ENCODE data around the gene PALLD.

Gene PALLD

GRCh38 chr4:168734703-168735678, 238.1 kb downstream of the PALLD start:
- DNase-seq (ENCODE audit: low spot score), result no peak

DNA sequence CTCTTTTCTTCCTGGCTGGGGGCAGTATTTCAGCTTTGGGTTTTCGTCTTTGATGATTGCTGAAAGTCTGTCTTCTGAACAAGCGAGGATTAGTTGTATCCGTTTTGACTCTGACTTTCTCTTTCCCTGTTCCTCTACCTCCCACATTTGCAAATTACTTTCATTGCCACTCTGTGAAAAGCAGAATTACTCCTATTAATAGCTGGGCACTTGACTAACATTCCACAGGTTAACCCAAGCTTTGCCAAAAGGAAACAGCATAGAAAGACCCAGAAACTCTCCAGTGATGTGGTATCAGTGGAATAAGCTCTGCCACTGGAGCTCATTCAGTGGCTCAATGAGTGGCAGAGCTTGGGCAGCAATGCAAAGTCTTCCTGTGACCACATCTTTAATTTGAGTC, 238.9 kb downstream of the PALLD start:
- DNase-seq (ENCODE audit: low spot score), result no peak

GRCh38 chr4:168736860-168737805, 240.3 kb downstream of the PALLD start:
- DNase-seq (ENCODE audit: low spot score), result no peak

- no peak for DNase-seq (ENCODE audit: low spot score)
Observed at GRCh38 chr4:168737806-168738172, 240.9 kb downstream of the PALLD start.

GRCh38 chr4:168739886-168740285, 243.0 kb downstream of the PALLD start:
- DNase-seq (ENCODE audit: low spot score), result no peak

DNA sequence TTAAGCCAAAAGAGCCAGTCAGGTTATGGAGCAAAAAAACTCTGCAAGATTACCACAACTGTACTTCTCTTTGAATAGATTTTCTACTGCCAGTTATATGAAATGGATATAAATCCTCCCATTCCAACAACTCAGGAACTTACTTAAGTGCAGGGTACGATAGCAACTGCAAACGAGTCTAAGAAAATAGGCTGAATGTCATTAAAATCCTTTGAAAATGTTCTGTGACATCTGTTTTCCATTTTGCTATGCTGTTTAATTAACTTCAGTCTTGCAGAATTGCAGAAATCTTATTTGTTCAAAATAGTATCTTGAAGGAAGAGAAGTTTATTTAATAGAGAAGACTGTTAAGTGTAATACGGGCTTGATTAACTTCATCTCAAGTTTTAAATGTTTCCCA, 243.8 kb downstream of the PALLD start:
- DNase-seq (ENCODE audit: low spot score), result no peak

DNA sequence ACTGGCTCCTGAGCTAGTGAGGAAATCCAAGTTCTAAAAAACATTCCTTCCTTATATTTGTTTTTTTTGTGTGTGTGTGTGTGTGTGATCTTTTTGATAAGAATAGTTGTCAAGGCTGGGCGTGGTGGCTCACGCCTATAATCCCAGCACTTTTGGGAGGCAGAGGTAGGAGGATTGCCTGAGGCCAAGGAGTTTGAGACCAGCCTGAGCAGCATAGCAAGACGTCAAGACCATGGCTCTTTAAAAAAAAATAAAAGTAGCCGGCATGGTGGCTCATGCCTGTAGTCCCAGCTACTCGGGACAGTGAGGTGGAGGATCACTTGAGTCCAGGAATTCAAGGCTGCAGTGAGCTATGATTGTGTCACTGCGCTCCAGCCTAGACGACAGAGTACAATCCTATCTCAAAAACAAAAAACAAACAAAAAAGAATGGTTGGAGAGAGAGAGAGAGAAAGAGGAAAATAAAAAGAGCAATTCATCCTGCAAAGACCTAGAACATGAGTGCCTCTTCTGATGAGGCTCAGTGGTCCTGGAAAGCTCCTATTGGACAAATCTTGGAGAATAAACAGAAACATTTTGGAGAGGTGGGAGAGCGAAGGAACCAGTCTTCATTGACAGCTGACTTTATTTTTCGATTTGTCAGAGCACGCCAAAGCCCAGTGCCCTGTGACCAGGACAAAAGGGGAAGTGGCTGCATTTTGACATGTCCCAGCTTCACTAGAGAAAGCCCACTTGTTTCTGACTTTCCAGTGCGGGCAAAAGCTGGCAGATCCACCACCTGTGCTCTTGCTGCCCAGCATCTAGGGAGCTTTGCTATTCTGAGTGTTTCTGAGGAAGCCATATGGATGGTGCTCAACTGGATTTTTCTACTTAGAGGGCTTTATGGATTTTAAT, 244.7 kb downstream of the PALLD start:
- peak; percentile 11 for DNase-seq (ENCODE audit: low spot score)

GRCh38 chr4:168743131-168743530, 246.3 kb downstream of the PALLD start:
- DNase-seq (ENCODE audit: low spot score), result no peak

DNA sequence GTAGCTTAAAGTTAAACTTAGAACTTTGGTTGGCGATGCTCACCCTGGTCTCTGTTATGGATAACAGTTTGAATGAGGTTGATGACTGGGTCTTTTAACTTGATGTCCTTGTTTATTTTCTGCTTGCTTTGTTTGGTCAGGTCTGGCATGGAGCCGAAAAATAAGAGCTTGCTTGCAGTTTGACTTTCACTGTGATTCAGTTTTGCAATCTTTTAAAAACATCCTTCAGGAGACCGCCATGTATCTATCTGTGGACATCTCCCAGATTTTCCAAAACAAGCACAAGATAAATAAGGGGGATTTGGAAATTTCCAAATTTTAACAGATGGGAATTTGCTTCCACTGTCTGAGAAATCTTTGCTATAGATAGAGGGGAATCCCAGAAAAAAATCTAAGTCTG, 246.7 kb downstream of the PALLD start:
- no peak for DNase-seq (ENCODE audit: low spot score)

DNA sequence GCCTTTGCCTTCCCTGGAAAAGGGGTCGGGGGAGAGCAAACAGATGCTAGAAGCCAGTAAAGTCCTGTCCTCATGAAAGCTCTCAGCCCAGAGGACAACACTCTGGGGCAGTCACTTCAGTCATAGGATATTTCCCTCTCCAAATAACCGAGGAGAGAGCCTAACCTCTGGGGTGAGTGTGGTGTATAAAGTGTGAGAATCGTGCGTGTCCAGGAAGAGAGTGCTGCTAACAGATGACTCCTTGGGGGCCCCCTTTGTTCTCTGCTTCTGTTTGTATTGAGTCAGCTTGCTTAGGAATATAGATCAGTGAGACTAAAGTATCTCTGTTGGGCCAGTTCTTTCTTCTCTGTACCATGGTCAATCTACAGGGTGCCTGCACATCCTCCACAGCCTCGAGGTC, 247.2 kb downstream of the PALLD start:
- DNase-seq (ENCODE audit: low spot score), result no peak

- no peak for DNase-seq (ENCODE audit: low spot score)
Observed at GRCh38 chr4:168748807-168749206, 252.0 kb downstream of the PALLD start.

DNA sequence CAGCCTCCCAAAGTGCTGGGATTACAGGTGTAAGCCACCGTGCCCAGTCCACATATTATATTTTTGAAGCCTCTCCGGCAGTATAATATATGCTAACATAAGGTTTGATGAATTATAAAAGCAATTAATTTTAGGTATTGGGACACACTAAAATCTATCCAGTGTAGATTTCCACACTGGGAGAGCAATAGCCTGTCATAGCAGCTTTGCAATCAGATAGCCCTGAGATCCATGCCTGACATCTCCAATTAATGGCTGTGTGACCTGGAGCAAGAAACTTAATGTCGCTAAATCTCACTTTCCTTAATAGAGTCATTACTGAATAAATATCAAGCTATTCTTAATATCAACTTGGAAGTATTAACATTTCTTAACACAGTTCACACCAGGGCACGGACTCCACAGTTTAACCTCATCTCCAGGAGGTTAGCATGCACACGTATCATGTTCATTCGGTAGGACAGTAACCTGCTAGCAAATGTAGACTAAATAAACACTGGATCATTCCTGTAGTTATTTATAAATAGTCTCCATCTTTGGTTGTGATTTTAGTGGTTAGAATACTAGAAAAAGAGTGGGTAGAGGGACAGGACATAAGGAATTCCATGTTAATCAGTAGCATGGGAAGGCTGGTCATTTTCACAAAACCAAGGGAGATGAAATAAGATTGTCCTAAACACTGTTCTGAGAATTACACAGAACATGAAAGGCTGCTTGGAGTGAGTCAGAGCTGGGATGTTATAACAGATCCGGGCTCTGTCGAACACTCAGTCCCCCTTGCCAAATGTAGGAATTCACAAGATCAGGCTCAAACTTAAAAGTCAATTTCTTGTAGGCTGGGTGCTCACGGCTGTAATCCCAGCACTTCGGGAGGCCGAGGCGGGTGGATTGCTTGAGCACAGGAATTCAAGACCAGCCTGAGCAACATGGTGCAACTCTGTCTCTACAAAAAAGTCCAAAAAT, 254.7 kb downstream of the PALLD start:
- DNase-seq (ENCODE audit: low spot score), result no peak

DNA sequence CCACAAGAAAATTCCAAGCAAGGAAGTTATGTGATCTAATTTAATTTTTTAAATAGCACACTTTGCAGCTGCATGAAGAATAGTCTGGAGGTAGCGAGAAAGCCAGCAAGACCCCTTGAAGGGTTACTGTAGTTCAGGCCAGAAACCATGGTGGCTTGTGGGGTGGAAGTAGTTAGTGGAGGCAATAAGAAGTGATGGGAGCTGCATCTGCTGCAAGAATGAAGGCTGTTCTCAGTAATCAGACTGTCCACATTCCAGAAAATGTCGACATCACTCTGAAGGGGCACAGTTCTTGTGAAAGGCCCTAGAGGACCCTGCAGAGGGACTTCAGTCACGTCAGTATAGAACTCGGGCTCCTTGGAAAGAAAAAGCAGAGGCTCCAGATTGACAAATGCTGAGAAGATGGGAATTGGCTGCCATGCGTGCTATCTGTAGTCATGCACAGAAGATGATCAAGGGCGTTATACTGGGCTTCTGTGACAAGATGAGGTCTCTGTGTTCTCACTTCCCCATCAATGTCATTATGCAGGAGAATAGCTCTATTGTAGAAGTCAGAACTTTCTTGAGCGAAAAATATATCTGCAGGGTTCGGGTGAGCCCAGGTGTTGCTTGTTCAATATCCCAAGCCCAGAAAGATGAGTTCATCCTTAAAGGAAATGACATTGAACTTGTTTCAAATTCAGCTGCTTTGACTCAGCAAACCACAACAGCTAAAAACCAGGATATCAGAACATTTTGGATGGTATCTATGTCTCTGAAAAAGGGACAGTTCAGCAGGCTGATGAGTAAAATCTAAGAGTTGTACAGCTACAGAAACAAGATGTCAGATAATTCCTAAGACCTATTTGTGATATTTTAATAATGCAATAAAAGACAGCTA, 259.0 kb downstream of the PALLD start:
- no peak for DNase-seq (ENCODE audit: low spot score)

GRCh38 chr4:168757500-168757899, 260.6 kb downstream of the PALLD start:
- no peak for DNase-seq (ENCODE audit: low spot score)

- DNase-seq (ENCODE audit: low spot score), result no peak
Observed at GRCh38 chr4:168758351-168758876, 261.6 kb downstream of the PALLD start.

DNA sequence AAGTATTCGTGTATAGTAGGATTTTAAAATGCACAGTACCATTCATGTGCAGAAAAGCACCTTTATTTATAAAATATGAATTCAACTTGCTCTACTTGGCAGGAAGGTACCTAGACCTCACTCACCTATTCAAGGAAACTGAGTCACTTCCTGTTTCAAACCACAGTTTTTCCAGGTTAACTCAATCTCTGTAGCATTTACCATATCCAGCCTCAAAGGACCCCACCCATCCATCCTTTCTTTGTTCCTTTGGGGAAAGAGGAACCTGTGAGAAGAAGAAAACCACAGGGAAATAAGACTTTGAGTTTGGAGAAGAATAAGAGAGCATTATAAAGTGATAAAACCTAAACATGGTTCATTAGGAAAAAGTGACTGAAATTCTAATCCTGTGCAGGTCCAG, 262.5 kb downstream of the PALLD start:
- no peak for DNase-seq (ENCODE audit: low spot score)

- DNase-seq (ENCODE audit: low spot score), result no peak
Observed at GRCh38 chr4:168759959-168760527, 263.2 kb downstream of the PALLD start.

DNA sequence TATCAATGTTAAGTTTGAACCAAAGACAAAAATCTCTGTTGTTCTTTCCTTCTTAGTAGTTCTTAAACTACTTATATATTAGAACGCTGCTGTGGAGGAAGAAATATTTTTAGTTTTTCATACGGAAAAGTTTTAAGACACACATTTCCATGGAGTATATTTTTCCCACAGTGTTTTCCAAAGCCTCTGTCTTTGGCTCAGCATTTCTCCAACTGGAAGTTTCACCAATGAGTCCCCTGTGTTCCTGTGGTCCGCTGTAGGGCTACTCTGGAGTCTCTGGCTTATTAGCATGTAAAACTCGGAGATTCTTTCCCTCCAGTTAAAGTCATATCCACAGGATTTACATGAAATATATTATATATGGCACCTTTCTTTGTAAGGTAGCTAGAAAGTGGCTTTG, 264.2 kb downstream of the PALLD start:
- DNase-seq (ENCODE audit: low spot score), result no peak

DNA sequence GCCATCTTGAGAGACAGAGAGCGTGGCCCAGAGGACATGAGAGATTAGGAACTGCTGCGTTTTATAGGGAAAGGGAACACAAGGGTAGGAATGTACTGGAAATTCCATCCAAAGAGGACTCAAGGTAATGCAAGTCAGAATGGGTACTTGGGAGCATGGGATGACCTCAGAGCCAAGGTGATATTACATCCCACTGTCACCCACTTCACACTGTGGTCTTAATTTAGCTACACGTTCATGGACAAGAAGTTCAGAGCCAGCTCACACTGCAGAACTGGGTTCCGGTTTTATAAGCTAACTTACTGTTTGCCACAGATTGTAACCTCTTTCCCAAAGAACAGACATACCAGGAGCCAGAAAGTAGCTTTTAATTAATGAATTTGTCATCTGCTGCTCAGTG, 268.5 kb downstream of the PALLD start:
- no peak for DNase-seq (ENCODE audit: low spot score)
